GM12892 (cell line): ENCODE measurements around the gene BHLHE40.

Experiments
- DNase-seq: peaks from one replicate; pipeline ENCODE4 v3.0.0; 2011; ENCODE audit not compliant: insufficient read length
- FAIRE-seq: peaks from 2 replicates; lab custom pipeline; 2011; peaks lifted over from hg19 to GRCh38; lab: Jason Lieb, UNC
- POLR2A ChIP-seq: IDR thresholded peaks from 2 replicates; pipeline ENCODE4 v1.6.1; 2011; ENCODE audit warnings: low read depth, low read length, control low read depth
- POLR2AphosphoS5 ChIP-seq: IDR thresholded peaks from 2 replicates; pipeline ENCODE4 v1.6.1; 2011; ENCODE audit warnings: low read depth, low read length, control low read depth
- TAF1 ChIP-seq: IDR thresholded peaks from 2 replicates; pipeline ENCODE4 v1.6.1; 2011; ENCODE audit warnings: low read depth, mild to moderate bottlenecking, control low read depth, low read length, borderline replicate concordance

The BHLHE40 gene

DNA sequence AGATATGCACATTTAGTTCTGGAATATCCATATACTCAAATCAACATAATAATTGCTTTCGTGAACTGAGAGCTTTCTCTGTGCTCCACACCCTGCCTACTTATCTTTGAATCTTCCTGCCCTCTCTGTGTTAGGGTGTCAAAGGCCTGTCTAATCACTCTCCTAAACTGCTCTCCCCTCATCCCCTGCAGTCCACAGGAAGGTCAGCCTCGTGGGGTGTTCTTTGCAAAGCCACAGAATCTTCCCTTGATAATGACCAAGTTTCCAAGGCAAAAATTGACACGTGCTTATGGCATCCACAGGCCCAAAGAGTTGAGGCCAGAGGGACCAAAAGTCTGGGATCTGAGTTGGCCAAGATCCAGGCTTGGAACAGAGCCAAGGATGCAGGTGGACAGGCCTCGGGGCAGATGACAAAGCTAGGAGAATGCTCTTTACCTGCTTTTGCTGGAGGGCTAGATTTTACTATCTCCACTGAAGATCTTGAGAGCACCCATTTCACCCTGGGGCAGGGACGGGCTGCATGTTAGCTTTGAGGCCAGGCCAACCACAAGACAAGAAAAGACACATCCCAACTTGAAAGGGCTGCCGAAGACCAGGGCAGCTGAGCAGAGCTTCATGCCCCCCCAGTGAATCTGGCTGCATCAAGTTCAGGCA lies 20.4 kb downstream of the BHLHE40 start:
- TF ChIP-seq POLR2AphosphoS5 = no peak
- TF ChIP-seq POLR2A = no peak
- no peak for TF ChIP-seq TAF1
- no peak for FAIRE-seq
- DNase-seq = no peak

- DNase-seq (no peak), FAIRE-seq (no peak)
- no peak for TF ChIP-seq TAF1
- TF ChIP-seq POLR2AphosphoS5 = no peak
- no peak for TF ChIP-seq POLR2A
Observed at GRCh38 chr3:5001135-5001534, 21.9 kb downstream of the BHLHE40 start.

DNA sequence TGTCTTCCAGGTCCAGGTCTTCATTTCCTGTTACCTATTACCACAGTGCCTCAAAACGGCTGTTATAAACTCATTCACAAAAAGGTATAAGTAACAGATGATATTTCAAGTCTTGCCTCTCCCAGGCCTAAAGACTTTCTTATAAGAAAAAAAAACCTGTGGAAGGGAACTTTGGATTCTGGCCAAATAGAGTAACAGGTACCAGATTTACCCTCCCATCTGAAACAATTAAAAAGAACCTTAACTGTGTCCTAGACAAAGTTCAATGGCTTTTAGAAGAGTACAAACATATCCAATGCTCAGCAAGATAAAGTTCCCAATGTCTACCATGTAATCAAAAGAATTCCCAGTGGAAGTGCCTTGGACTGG lies 22.6 kb downstream of the BHLHE40 start:
- TF ChIP-seq POLR2AphosphoS5 (no peak), TAF1 (no peak), POLR2A (no peak)
- DNase-seq (no peak), FAIRE-seq (no peak)

DNA sequence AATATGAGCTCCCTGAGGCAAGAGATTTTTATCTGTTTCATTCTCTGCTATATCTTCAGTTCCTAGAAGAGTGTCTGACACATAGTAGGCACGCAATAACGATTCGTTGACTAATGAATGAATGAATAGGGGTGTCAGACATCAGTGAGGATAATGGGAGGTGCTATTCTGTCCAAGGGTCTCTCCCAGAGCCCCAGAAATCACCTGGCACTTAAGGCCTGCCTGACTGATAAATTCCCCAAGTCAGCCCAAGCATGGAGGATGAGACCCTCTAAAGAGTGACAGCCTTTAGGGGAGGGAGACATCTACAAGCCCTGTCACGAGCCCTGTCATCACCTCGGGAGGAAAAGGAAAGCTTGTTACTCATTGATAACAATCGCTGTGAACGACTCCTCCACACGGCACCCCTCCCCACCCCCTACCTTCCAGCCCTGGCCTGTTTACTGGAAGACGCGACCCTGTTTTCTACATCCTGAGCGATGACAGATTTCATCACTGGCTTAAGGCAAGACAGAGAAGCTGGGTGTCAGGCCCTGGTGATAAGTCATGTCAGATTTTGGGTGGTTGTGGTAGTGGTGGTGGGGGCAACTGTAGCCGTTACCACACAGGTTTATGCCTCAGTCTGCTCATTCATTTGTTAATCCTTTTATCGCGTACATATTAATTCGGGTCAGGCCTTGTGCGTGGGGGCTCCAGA lies 23.1 kb downstream of the BHLHE40 start:
- FAIRE-seq = no peak
- TF ChIP-seq POLR2A = no peak
- no peak for TF ChIP-seq TAF1
- TF ChIP-seq POLR2AphosphoS5 = no peak
- no peak for DNase-seq

GRCh38 chr3:5002871-5003247 lies 23.6 kb downstream of the BHLHE40 start:
- DNase-seq = no peak
- FAIRE-seq = no peak
- TF ChIP-seq POLR2A (no peak), POLR2AphosphoS5 (no peak), TAF1 (no peak)

- DNase-seq (no peak), FAIRE-seq (no peak)
- TF ChIP-seq TAF1 (no peak), POLR2A (no peak), POLR2AphosphoS5 (no peak)
Observed at GRCh38 chr3:5004319-5005152, 25.3 kb downstream of the BHLHE40 start.

- TF ChIP-seq POLR2AphosphoS5 (no peak), POLR2A (no peak), TAF1 (no peak)
- DNase-seq (no peak), FAIRE-seq (no peak)
Observed at GRCh38 chr3:5005367-5005766, 26.1 kb downstream of the BHLHE40 start.

GRCh38 chr3:5006755-5007202 lies 27.5 kb downstream of the BHLHE40 start:
- DNase-seq (peak; percentile 66), FAIRE-seq (peak; percentile 94)
- TF ChIP-seq POLR2AphosphoS5 (peak; percentile 90), POLR2A (peak; percentile 84), TAF1 (peak; percentile 78)

- TF ChIP-seq TAF1 = 0 out of 2 replicates have a peak, but pooled peaks have one; percentile 25
- no peak for TF ChIP-seq POLR2A
Observed at GRCh38 chr3:5007873-5008272, 28.6 kb downstream of the BHLHE40 start.

DNA sequence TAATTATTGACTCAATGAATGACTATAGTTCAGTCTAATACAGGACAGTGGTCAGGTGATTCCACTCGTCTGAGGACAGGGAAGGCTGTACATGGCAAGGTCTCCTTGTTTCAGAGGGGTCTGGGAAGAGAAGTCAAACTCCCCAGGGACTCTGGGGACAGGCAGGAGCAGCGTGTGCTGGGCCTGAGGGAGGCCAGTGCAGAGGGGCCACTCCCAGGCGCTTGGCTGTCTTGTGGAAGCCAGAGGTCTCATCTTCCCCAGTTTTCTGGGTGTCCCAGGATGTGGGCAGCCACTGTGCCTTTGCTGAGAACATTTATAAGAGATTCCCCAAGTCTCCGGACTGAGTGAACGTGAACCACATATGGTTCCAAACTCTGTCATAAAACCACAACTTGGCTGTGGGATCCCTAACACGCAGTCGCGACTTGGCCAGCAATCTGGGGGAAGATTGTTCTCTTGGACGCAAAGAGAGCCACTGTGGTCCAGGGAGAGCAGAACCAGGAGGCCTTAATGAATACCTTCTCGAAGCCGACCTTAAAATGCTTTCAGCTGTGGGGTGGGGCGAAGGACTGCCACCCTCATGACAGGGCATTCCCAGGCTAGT lies 30.4 kb downstream of the BHLHE40 start:
- no peak for DNase-seq
- FAIRE-seq = no peak
- TF ChIP-seq TAF1 = no peak
- TF ChIP-seq POLR2AphosphoS5 = no peak
- TF ChIP-seq POLR2A = no peak

More at GRCh38 chr3:5007873-5008272, 28.6 kb downstream of the BHLHE40 start:
- DNase-seq (no peak), FAIRE-seq (no peak)

GRCh38 chr3:5010140-5010539 lies 30.9 kb downstream of the BHLHE40 start:
- TF ChIP-seq POLR2AphosphoS5 = no peak
- TF ChIP-seq TAF1 = no peak
- TF ChIP-seq POLR2A = no peak
- DNase-seq (no peak), FAIRE-seq (no peak)

- FAIRE-seq (peak; percentile 65), DNase-seq (no peak)
- TF ChIP-seq TAF1 (no peak), POLR2A (no peak), POLR2AphosphoS5 (no peak)
Observed at GRCh38 chr3:5010706-5011554, 31.7 kb downstream of the BHLHE40 start.
